Measurements from ENCODE around the gene OR1L8. TPM values are rescaled to one million over a fixed set of nuclear protein-coding genes. Genes with fewer than 3 reads are reported as not detected.
"Not testable (repeated sequence)": the region's sequence is repeated elsewhere in the genome, so short reads cannot be mapped to it uniquely, and the experiment has no call there.

Gene OR1L8, protein sequence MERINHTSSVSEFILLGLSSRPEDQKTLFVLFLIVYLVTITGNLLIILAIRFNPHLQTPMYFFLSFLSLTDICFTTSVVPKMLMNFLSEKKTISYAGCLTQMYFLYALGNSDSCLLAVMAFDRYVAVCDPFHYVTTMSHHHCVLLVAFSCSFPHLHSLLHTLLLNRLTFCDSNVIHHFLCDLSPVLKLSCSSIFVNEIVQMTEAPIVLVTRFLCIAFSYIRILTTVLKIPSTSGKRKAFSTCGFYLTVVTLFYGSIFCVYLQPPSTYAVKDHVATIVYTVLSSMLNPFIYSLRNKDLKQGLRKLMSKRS
- not detected in 2 replicates for total RNA-seq (ENCODE audit: low replicate concordance)

DNA sequence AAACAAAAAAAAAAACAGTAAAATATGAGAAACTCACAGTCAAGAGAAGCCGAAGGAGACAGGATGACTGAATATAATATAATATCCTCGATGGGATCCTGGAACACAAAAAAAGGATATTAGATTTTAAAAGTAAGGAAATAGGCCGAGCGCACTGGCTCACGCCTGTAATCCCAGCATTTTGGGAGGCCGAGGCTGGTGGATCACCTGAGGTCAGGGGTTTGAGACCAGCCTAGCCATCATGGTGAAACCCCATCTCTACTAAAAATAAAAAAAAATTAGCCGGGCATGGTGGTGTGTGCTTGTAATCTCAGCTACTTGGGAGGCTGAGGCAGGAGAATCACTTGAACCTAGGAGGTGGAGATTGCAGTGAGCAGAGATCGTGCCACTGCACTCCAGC is at the start of gene OR1L8:
Gene OR1L8, minus strand, starts transcription at position 101 of the 400 bp plus-strand sequence. CDS start 14,907 bp downstream, outside the sequence.
- H3K36me3 Mint-ChIP-seq; H3K79me2 ChIP-seq (ENCODE audit: low read depth); H3K27me3 ChIP-seq; DNase-seq (ENCODE audit: low spot score); H3K27me3 Mint-ChIP-seq (ENCODE audit: insufficient read depth, low read depth); H3F3A ChIP-seq (ENCODE audit: low read depth); H3K4me1 Mint-ChIP-seq; H3K9me3 Mint-ChIP-seq; H3K4me1 ChIP-seq; H3K27ac ChIP-seq; H3K4me3 Mint-ChIP-seq; H3K27ac Mint-ChIP-seq; H2AFZ ChIP-seq (replicated peaks); H3K4me3 ChIP-seq; H3K36me3 ChIP-seq; H3K9ac ChIP-seq; H4K20me1 ChIP-seq (ENCODE audit: low read depth); H3K4me2 ChIP-seq: not testable (repeated sequence)
- peaks cover 12% of the 10 kb centered on the region for H3K9me3 ChIP-seq (ENCODE audit: low read depth)

DNA sequence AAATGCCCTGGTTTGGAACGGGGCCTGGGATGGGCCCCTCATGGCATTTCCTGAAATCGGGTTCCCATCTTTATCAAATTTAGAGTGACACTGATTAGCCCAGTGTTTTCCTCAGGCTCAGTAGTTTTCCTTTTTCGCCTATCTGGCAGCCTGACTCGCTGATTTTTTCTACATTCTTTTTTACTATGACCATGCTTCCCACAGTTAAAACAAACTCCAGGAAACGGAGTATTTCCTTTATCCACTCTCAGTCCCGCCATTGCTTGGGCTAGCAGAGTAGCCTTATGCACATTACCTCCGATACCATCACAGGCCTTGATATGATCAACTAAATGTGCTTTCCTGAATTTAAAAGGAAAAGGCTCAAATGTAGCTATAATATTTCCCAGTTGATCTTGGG is 36.8 kb upstream of the OR1L8 start:
- Mint-ChIP-seq H3K9me3 (no peaks in the 10 kb centered on the region), H3K36me3 (no peaks in the 10 kb centered on the region)
- DNase-seq (ENCODE audit: low spot score): no peak

DNA sequence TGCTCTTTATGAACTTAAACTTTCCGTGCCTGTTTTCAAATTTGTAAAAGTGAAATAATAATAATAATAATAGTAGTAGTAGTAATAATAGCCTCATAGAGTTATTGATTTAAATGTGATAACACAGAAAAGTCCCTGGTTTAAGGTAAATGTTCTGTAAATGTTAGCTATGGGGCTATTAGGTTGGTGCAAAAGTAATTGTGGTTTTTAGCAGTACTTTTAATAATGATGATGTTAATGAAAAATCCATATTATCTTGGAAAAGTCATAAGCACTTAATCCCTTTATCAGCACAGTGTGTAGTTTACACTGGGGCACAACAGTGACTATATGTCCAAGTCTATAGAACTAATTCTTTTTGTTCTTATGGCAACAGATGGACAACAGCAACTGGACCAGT is 31.2 kb upstream of the OR1L8 start, which contains the start of gene OR1Q1:
Gene OR1Q1, plus strand, starts transcription at position 377 of the 400 bp plus-strand sequence. Its CDS starts 0 bp downstream, at position 377.
- Mint-ChIP-seq H3K4me3 (no peak within 1 kb of the TSS), H3K36me3 (no peaks in the 10 kb centered on the region), H3K9me3 (no peaks in the 10 kb centered on the region), H3K4me1 (no peaks in the 10 kb centered on the region), H3K27ac (no peak within 1 kb of the TSS), H3K27me3 (ENCODE audit: insufficient read depth, low read depth) (peaks cover 7% of the 10 kb centered on the region)
- no peak within 1 kb of the TSS for H3K27ac ChIP-seq
- H3K9ac ChIP-seq: no peak within 1 kb of the TSS
- no peak within 1 kb of the TSS for H3K4me3 ChIP-seq
- no peak within 1 kb of the TSS for H3K4me2 ChIP-seq
- H2AFZ ChIP-seq (replicated peaks): no peak within 1 kb of the TSS
- peaks cover 15% of the 10 kb centered on the region for H3K9me3 ChIP-seq (ENCODE audit: low read depth)
- H3K79me2 ChIP-seq (ENCODE audit: low read depth): no peaks in the 10 kb centered on the region
- no peak for DNase-seq (ENCODE audit: low spot score)
- no peaks in the 10 kb centered on the region for H4K20me1 ChIP-seq (ENCODE audit: low read depth)
- no peaks in the 10 kb centered on the region for H3K27me3 ChIP-seq
- H3K4me1 ChIP-seq: no peaks in the 10 kb centered on the region
- H3F3A ChIP-seq (ENCODE audit: low read depth): no peaks in the 10 kb centered on the region
- no peaks in the 10 kb centered on the region for H3K36me3 ChIP-seq
- TF ChIP-seq EZH2 (IDR thresholded peaks at IDR 0.05) (no peak), EZH2phosphoT487 (IDR thresholded peaks at IDR 0.05) (no peak)
- TF ChIP-seq, protein P1, sequence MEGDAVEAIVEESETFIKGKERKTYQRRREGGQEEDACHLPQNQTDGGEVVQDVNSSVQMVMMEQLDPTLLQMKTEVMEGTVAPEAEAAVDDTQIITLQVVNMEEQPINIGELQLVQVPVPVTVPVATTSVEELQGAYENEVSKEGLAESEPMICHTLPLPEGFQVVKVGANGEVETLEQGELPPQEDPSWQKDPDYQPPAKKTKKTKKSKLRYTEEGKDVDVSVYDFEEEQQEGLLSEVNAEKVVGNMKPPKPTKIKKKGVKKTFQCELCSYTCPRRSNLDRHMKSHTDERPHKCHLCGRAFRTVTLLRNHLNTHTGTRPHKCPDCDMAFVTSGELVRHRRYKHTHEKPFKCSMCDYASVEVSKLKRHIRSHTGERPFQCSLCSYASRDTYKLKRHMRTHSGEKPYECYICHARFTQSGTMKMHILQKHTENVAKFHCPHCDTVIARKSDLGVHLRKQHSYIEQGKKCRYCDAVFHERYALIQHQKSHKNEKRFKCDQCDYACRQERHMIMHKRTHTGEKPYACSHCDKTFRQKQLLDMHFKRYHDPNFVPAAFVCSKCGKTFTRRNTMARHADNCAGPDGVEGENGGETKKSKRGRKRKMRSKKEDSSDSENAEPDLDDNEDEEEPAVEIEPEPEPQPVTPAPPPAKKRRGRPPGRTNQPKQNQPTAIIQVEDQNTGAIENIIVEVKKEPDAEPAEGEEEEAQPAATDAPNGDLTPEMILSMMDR (IDR thresholded peaks at IDR 0.05): no peak

More for the DNA sequence above, 36.8 kb upstream of the OR1L8 start:
- Mint-ChIP-seq H3K4me3 (no peak overlapping the region), H3K27ac (no peak overlapping the region), H3K27me3 (ENCODE audit: insufficient read depth, low read depth) (peaks cover 10% of the 10 kb centered on the region), H3K4me1 (no peaks in the 10 kb centered on the region)
- H3K36me3 ChIP-seq: no peaks in the 10 kb centered on the region
- H3K27ac ChIP-seq: no peak overlapping the region
- no peaks in the 10 kb centered on the region for H3K4me1 ChIP-seq
- H3K27me3 ChIP-seq: no peaks in the 10 kb centered on the region
- no peak overlapping the region for H3K9ac ChIP-seq
- H3F3A ChIP-seq (ENCODE audit: low read depth): no peaks in the 10 kb centered on the region
- no peak overlapping the region for H3K4me2 ChIP-seq
- no peak overlapping the region for H3K4me3 ChIP-seq
- no peaks in the 10 kb centered on the region for H4K20me1 ChIP-seq (ENCODE audit: low read depth)
- no peaks in the 10 kb centered on the region for H3K79me2 ChIP-seq (ENCODE audit: low read depth)
- no peak overlapping the region for H2AFZ ChIP-seq (replicated peaks)
- H3K9me3 ChIP-seq (ENCODE audit: low read depth): peaks cover 14% of the 10 kb centered on the region
- TF ChIP-seq EZH2 (IDR thresholded peaks at IDR 0.05) (no peak), EZH2phosphoT487 (IDR thresholded peaks at IDR 0.05) (no peak)
- TF ChIP-seq, protein P1 (IDR thresholded peaks at IDR 0.05): no peak

DNA sequence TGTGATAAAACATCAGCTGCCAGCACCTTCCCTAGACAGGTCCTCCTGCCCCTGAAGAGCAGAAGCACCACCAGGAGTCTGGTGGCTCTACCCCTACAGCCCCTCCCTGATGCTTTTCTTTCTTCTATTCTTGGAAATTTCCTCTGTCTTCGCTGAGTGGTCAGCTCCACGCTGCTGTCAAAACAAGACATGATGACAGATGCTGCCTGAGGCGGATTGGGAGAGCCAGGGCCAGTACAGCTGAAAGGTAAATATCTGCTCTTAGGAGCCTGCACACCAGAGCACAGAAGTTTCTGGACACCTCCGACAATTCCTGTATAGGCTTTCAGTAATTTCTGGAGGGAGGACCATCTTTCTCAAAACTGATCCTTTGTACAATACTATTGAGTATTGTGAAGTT is 26.6 kb upstream of the OR1L8 start:
- Histone ChIP-seq H3K36me3 (no peaks in the 10 kb centered on the region), H3K9ac (no peak overlapping the region), H4K20me1 (ENCODE audit: low read depth) (no peaks in the 10 kb centered on the region), H3K27ac (no peak overlapping the region), H3K9me3 (ENCODE audit: low read depth) (peaks cover 3% of the 10 kb centered on the region), H3K4me2 (no peak overlapping the region), H2AFZ (replicated peaks) (no peak overlapping the region), H3K27me3 (no peaks in the 10 kb centered on the region), H3F3A (ENCODE audit: low read depth) (no peaks in the 10 kb centered on the region), H3K4me3 (no peak overlapping the region), H3K79me2 (ENCODE audit: low read depth) (no peaks in the 10 kb centered on the region), H3K4me1 (no peaks in the 10 kb centered on the region)
- no peaks in the 10 kb centered on the region for H3K36me3 Mint-ChIP-seq
- no peaks in the 10 kb centered on the region for H3K4me1 Mint-ChIP-seq
- DNase-seq (ENCODE audit: low spot score): no peak
- peaks cover 4% of the 10 kb centered on the region for H3K27me3 Mint-ChIP-seq (ENCODE audit: insufficient read depth, low read depth)
- H3K27ac Mint-ChIP-seq: no peak overlapping the region
- TF ChIP-seq, protein P1 (IDR thresholded peaks at IDR 0.05): no peak
- no peak for TF ChIP-seq EZH2phosphoT487 (IDR thresholded peaks at IDR 0.05)
- TF ChIP-seq EZH2 (IDR thresholded peaks at IDR 0.05): no peak
- H3K9me3 Mint-ChIP-seq: no peaks in the 10 kb centered on the region
- no peak overlapping the region for H3K4me3 Mint-ChIP-seq
